Large intestine (tissue), 12 donors: ENCODE measurements around the gene UBQLN3. TPM values are rescaled to one million over a fixed set of nuclear protein-coding genes. Genes with fewer than 3 reads are reported as not detected.

ENCODE experiments used
- DNase-seq, 2 donors: peaks; one replicate each; pipeline versions ENCODE4 v3.0.0 to v3.0.0-alpha.2; 2013
- H3K27ac ChIP-seq: one replicate; pipeline ENCODE4 v1.5.1; 2013; ENCODE audit warnings: low read length
- H3K27me3 ChIP-seq: 2 replicates; pipeline ENCODE4 v1.6.1; 2013; ENCODE audit warnings: low read length; ENCODE audit not compliant: control insufficient read depth, insufficient read depth
- H3K36me3 ChIP-seq: 2 replicates; pipeline ENCODE4 v1.6.1; 2013; ENCODE audit warnings: low read length; ENCODE audit not compliant: control insufficient read depth, insufficient read depth
- H3K4me1 ChIP-seq: one replicate; pipeline ENCODE4 v1.6.1; 2013; ENCODE audit warnings: low read length; ENCODE audit not compliant: control insufficient read depth, insufficient read depth
- H3K4me3 ChIP-seq: one replicate; pipeline ENCODE4 v1.5.1; 2013; ENCODE audit warnings: low read length
- H3K9me3 ChIP-seq: one replicate; pipeline ENCODE4 v1.6.1; 2013; ENCODE audit warnings: mild to moderate bottlenecking, low read depth, low read length, moderate library complexity; ENCODE audit not compliant: control insufficient read depth
- WGBS: methylation state at CpG from one replicate; pipeline ENCODE4 v1.1.5; 2013; ENCODE audit warnings: low lambda C conversion rate; ENCODE audit not compliant: insufficient coverage; 5-methylcytosine and 5-hydroxymethylcytosine counted together
- long read RNA-seq, 11 donors: transcript quantifications; one replicate each; lab custom pipeline, GENCODE V29; 2026
- polyA plus RNA-seq: library from polyadenylated mRNA; unstranded; fragments of 120-200 nt; gene quantifications from one replicate; pipeline ENCODE4 v1.2.1, GENCODE V29; 2013

Gene UBQLN3
- polyA plus RNA-seq = not detected
- long read RNA-seq, donor 1 = 0 reads
- long read RNA-seq, donor 2 = 0 reads
- long read RNA-seq, donor 3 = 0 reads
- long read RNA-seq, donor 4 = 0 reads
- long read RNA-seq, donor 5 = 0 reads
- long read RNA-seq, donor 6 = 0 reads
- long read RNA-seq, donor 7 = 0 reads
- long read RNA-seq, donor 8 = 0 reads
- long read RNA-seq, donor 9 = 0 reads
- long read RNA-seq, donor 10 = 0 reads
- long read RNA-seq, donor 11 = 0 reads

DNA sequence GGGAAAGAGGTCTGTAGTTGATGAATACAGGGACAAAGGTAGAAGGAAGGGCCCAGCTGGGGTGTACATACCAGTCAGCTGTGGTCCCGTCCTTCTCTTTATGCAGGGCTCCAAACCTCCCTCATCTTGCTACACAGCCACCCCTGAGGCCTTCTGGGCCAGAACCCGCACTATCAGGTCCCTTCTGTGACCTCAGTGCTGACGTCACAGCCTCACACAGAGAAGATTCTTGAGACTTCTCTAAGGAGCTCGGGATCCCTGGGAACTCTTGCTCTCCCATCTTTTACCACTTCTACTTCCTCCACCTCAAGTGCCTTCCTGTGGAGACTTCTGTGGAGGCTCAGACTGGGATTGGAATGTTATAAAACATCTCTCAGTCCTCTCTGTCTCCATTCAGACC, at the start of gene UBQLN3:
UBQLN3 (minus strand) TSS at position 155 of the 400 bp plus-strand sequence. CDS start 399 bp downstream, outside the sequence.
- Histone ChIP-seq H3K4me3 (no peak within 1 kb of the TSS), H3K36me3 (no peaks in the 10 kb centered on the region), H3K9me3 (no peaks in the 10 kb centered on the region), H3K4me1 (no peaks in the 10 kb centered on the region), H3K27ac (no peak within 1 kb of the TSS), H3K27me3 (no peaks in the 10 kb centered on the region)
- WGBS = no CpG with 5 or more reads among the region's 4 CpGs
- DNase-seq = no peak

DNA sequence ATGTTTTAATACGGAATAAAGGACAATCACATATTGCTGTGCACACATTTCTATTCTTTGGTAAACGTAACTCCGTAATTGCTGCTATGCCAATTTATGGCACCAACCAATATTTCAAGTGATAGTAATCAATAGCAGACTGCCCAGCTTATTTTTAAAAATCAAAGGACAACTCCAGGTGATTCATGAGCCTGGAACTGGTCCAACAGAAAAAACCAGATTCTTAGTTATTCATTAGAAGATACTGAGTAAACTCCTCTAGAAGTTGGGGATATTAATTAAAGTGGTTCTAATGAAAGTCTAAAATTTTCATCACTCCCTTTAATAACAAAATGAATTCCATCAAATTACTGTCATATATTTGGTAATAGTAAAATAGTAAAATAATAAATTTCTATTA, 48.0 kb upstream of the UBQLN3 start:
- H3K4me3 ChIP-seq = no peak overlapping the region
- DNase-seq = no peak
- no peak overlapping the region for H3K27ac ChIP-seq
- H3K9me3 ChIP-seq = no peaks in the 10 kb centered on the region
- H3K36me3 ChIP-seq = no peaks in the 10 kb centered on the region
- no CpG with 5 or more reads among the region's 3 CpGs for WGBS
- no peaks in the 10 kb centered on the region for H3K27me3 ChIP-seq
- H3K4me1 ChIP-seq = no peaks in the 10 kb centered on the region

DNA sequence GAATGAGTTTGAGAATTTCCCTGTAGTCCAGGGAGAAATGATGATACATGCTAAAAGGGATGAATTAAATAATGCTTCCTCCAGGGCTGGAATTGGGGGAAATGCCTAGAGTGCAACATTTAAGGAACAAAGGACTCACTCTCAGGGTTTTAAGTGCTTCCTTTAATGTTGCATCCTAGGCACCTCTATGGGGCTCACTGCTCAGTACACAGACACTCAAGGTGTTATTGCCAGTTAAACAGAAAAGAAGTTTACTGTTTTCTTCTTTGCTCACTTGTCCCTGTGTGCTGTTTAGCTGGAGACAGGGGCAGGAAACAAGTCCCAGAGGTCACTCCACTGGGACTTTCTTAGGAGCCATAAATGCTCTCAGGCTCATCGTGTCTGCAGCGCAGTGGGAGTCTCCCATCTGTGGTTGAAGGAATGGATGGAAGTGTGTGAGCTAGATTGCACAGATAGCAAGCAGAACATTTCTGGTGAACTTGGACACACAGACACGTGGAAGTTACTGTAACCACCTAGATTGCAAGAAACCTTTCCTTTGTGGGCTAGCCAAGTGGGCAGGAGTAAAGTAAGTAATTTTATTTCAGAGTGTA, 46.9 kb upstream of the UBQLN3 start:
- Histone ChIP-seq H3K36me3 (no peaks in the 10 kb centered on the region), H3K4me1 (no peaks in the 10 kb centered on the region), H3K27ac (no peak overlapping the region), H3K27me3 (no peaks in the 10 kb centered on the region), H3K9me3 (no peaks in the 10 kb centered on the region), H3K4me3 (no peak overlapping the region)
- no peak for DNase-seq
- WGBS = no CpG with 5 or more reads among the region's 3 CpGs

DNA sequence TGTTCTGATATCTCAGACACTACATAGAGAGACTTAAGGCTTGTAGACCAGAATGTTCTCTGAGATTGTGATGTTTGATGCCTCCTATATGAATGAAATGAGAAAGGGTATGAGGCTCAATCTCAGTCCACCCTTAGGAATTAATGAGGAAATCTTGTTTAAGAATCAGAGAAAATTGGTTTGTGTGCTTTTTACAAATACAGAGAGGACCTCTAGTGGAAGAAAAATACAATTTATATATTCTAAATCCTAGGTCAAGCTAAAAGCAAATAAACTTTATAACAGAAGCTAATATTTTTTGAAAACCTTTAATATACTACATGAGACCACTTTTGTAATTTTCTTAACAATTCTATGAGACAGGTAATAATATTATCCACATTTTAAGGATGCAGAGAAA, 43.6 kb upstream of the UBQLN3 start:
- no peaks in the 10 kb centered on the region for H3K27me3 ChIP-seq
- no peak for DNase-seq
- H3K27ac ChIP-seq = no peak overlapping the region
- no peak overlapping the region for H3K4me3 ChIP-seq
- no peaks in the 10 kb centered on the region for H3K4me1 ChIP-seq
- H3K36me3 ChIP-seq = no peaks in the 10 kb centered on the region
- H3K9me3 ChIP-seq = no peaks in the 10 kb centered on the region

DNA sequence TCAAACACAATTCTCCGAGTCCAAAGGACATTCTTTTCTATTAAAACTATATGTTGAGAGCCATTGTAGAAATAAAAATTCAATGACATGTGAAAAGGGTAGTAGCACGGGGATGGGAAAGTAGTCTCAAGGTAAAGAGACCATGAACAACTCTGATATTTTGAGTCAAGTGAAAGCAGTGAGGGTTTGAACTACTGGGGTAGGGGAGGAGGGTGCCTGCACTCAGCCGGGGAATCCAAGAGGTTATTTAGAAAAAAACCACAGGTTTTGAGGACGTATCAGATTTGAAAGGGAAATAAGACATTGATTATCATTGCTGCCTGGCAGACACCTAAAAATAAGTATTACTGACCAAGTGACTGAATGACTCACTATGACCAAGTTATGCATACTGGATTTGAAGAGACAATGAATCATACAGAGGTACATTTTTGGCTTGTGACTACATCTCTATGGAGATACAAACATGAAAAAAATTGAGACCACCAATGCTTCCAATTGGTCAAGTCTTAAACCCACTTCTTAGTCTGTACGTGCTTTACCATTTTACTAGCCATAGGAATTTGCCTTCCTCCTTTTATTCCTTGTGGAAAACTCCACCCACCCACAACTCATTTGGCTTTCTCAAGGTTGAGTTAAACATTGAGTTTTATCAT, 40.8 kb upstream of the UBQLN3 start:
- no peak for DNase-seq
- no peak overlapping the region for H3K4me3 ChIP-seq
- H3K4me1 ChIP-seq = no peaks in the 10 kb centered on the region
- no peaks in the 10 kb centered on the region for H3K9me3 ChIP-seq
- no peaks in the 10 kb centered on the region for H3K27me3 ChIP-seq
- H3K36me3 ChIP-seq = no peaks in the 10 kb centered on the region
- 90% methylated on average over 2 of the region's 5 CpGs for WGBS
- H3K27ac ChIP-seq = no peak overlapping the region

DNA sequence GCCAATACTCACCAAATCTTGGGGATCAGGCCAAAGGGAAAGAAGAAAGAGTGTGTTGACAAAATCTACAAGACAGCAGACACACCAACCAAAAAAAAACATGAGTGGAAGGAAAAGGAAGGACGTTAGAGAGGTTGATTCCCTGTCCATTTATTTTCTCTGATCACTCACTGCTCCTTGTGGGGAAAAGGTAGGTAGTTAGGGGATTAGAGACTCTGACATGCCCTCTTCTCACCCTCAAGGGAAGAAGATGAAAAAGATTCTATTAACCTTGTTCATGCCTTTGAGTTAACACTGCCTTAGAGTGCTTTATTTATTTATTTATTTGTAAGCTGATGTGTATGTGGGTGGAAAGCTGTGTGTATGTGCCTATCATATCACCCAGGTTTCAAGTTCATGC, 38.7 kb upstream of the UBQLN3 start, which contains the start of gene OR52H1:
OR52H1 (minus strand) TSS at position 101 of the 400 bp plus-strand sequence. CDS start 3,035 bp downstream, outside the sequence.
- Histone ChIP-seq H3K9me3 (no peaks in the 10 kb centered on the region), H3K4me3 (no peak within 1 kb of the TSS), H3K36me3 (no peaks in the 10 kb centered on the region), H3K27ac (no peak within 1 kb of the TSS), H3K4me1 (no peaks in the 10 kb centered on the region), H3K27me3 (no peaks in the 10 kb centered on the region)
- no CpG with 5 or more reads among the region's 1 CpG for WGBS
- no peak for DNase-seq

DNA sequence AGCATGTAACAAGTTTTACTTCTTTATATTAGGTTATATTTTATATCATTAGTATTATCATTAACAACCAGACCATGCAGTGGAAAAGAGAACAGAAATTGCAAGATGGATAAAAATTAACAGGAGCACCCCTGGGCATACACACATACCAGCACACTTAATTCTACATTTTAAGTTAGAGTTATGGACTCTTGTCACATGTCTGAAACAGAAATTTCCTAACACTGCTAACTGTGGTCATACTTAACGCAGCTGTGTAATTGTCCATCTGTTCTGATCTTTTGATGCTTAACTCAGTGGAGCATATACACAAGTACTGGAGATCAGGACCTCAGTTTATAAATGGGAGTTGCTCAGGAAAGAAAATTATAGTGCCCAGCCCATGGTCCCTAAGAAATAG, 38.2 kb upstream of the UBQLN3 start:
- Histone ChIP-seq H3K9me3 (no peaks in the 10 kb centered on the region), H3K4me3 (no peak overlapping the region), H3K36me3 (no peaks in the 10 kb centered on the region), H3K4me1 (no peaks in the 10 kb centered on the region), H3K27ac (no peak overlapping the region), H3K27me3 (no peaks in the 10 kb centered on the region)
- DNase-seq = no peak
- no CpG with 5 or more reads among the region's 1 CpG for WGBS

DNA sequence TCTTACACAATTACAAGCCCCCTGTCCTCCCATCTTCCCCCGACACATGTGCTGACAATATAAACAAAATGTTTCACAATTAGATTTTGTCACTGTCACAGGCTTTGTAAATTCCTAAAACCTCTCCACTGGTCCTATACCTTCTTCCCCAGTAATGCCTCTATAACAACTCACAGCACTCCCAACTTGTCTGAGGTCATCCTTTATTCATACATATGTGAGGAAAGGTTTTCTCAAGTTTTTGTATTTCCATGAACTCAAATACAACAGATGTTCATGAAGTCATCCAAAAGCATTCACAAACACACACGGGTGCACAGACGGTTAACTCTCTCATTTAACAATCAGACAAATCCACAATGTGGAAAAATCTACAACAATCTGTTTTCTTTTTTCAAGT, 36.7 kb upstream of the UBQLN3 start:
- Histone ChIP-seq H3K27ac (no peak overlapping the region), H3K4me1 (no peaks in the 10 kb centered on the region)

DNA sequence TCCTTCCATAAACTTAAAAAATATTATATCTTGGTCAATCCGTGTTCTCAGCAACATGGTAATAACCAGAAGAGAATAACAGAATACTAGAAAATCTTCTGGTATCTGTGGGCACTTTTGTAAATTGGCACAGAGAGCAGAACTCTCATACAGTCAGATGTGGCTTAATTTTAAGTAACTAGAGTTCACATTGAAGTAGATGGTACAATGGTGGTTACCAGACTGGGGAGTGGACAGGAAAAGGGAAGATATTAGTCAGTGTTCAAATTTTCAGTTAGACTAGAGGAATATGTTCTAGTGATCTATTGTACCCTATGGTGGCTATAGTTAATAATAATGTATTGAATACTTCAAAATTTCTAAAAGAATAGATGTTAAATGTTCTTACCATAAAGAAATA, 31.7 kb upstream of the UBQLN3 start:
- no peaks in the 10 kb centered on the region for H3K36me3 ChIP-seq
- no peak overlapping the region for H3K27ac ChIP-seq
- no peak for DNase-seq
- H3K4me3 ChIP-seq = no peak overlapping the region
- no peaks in the 10 kb centered on the region for H3K9me3 ChIP-seq
- 13% methylated on average over 1 of the region's 1 CpG for WGBS
- no peaks in the 10 kb centered on the region for H3K4me1 ChIP-seq
- no peaks in the 10 kb centered on the region for H3K27me3 ChIP-seq

More for the DNA sequence above, 36.7 kb upstream of the UBQLN3 start:
- Histone ChIP-seq H3K9me3 (no peaks in the 10 kb centered on the region), H3K4me3 (no peak overlapping the region), H3K27me3 (no peaks in the 10 kb centered on the region), H3K36me3 (no peaks in the 10 kb centered on the region)
- no peak for DNase-seq
- 93% methylated on average over 3 of the region's 3 CpGs for WGBS

DNA sequence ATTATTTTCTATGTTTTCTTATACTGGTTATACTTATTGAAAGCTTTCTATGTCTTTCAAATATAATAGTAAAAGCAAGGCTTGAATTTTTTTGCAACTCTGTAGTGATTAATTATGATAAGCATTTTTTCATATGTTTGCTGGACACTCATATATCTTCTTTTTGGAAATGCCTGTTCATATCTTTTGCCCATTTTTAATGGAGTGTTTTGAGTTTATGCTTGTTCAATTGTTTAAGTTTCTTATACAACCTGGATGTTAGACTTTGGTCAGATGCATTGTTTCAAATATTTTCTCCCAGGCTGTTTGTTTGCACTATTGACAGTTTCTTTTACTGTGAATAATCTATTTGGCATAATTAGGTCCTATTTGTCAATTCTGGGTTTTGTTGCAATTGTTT, 26.7 kb upstream of the UBQLN3 start:
- no peaks in the 10 kb centered on the region for H3K4me1 ChIP-seq
- no peak for DNase-seq
- no peak overlapping the region for H3K27ac ChIP-seq
- no peaks in the 10 kb centered on the region for H3K9me3 ChIP-seq
- no peaks in the 10 kb centered on the region for H3K36me3 ChIP-seq
- no peak overlapping the region for H3K4me3 ChIP-seq
- no peaks in the 10 kb centered on the region for H3K27me3 ChIP-seq

DNA sequence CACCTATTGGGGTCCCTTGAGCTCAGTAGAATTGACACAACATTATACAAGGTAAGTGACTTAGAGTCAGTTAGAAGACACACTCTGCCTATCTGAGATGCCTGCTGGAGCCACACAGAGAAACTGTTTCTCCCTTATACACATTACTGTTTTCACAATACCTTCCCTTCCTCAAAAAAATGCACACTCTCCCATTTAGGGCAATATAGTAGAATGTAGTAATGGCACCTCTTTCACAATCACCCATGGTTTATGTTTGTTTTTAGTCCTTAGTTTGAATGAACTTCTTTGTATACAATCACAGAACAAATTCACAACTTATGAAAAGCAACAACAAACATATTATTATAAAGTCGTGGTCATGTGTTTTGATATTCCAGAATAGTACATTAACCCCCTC, 24.3 kb upstream of the UBQLN3 start:
- H3K27ac ChIP-seq = no peak overlapping the region
- H3K27me3 ChIP-seq = no peaks in the 10 kb centered on the region
- 83% methylated on average over 1 of the region's 1 CpG for WGBS
- no peaks in the 10 kb centered on the region for H3K4me1 ChIP-seq
- H3K9me3 ChIP-seq = no peaks in the 10 kb centered on the region
- H3K36me3 ChIP-seq = no peaks in the 10 kb centered on the region
- no peak for DNase-seq
- no peak overlapping the region for H3K4me3 ChIP-seq
